ENCODE measurements around the gene PES1. TPM values are rescaled to one million over a fixed set of nuclear protein-coding genes. Genes with fewer than 3 reads are reported as not detected.

PES1 gene
- total and polyA plus RNA-seq, 2 of the 13 experiments (the other 11 are each of a cell fraction or from before 2014, with no cell fraction given) = 65.1 to 94.7 TPM

GRCh38 chr22:30596886-30597285 is 5.2 kb upstream of the PES1 start:
- no peak overlapping the region for H2AFZ ChIP-seq (ENCODE audit: low read length)
- H3K27me3 ChIP-seq (ENCODE audit: control insufficient read depth in 1 of 2, insufficient read depth in 2 of 2, low read length in 2 of 2) = peaks cover 1 to 9% of the 10 kb centered on the region in 2 experiments; a peak in 2 of 5 replicates
- H3K9me3 ChIP-seq (ENCODE audit: low read length) = no peaks in the 10 kb centered on the region
- ChIA-PET POLR2A (no interaction called here), CTCF (ENCODE audit: low intra/inter-chr PET ratio, low total read pairs) (no interaction called here)
- H3K4me2 ChIP-seq (ENCODE audit: low read depth, low read length) = no peak overlapping the region
- H3K4me3 ChIP-seq (replicated peaks in 1 of 3; ENCODE audit: insufficient read depth in 1 of 3, low read depth in 2 of 3, low read length in 3 of 3) = no peak overlapping the region
- WGBS (ENCODE audit: low lambda C conversion rate) = 75% methylated on average over 10 of the region's 29 CpGs
- FAIRE-seq (no peak), ATAC-seq (no peak), DNase-seq (ENCODE audit: low spot score) (no peak)
- intact Hi-C loops (cut with micrococcal nuclease; ENCODE audit: unreplicated experiment) = no loop called here
- H4K20me1 ChIP-seq (ENCODE audit: insufficient read depth, low read length) = no peaks in the 10 kb centered on the region
- H3K27ac ChIP-seq (ENCODE audit: extremely low read length, insufficient read depth, low read length) = no peak overlapping the region
- no peaks in the 10 kb centered on the region for H3K79me2 ChIP-seq (ENCODE audit: insufficient read depth, low read length)
- TF ChIP-seq ZFP37 (CRISPR knock-in tag; IDR thresholded peaks at IDR 0.05; ENCODE audit: borderline replicate concordance) (no peak), ZNF331 (CRISPR knock-in tag; IDR thresholded peaks at IDR 0.05) (no peak), RFXANK (CRISPR knock-in tag; IDR thresholded peaks at IDR 0.05) (no peak), ZNF790 (CRISPR knock-in tag; IDR thresholded peaks at IDR 0.05; ENCODE audit: borderline replicate concordance) (no peak), PITX1 (CRISPR knock-in tag; IDR thresholded peaks at IDR 0.05) (no peak), SYNCRIP (IDR thresholded peaks at IDR 0.05; ENCODE audit: insufficient read depth, low read depth, low read length) (no peak), HNF4A (CRISPR knock-in tag; IDR thresholded peaks at IDR 0.05) (no peak), ZNF619 (CRISPR knock-in tag; IDR thresholded peaks at IDR 0.05) (no peak), GATAD2A (CRISPR knock-in tag; IDR thresholded peaks at IDR 0.05) (no peak), NBN (conservative IDR thresholded peaks at IDR 0.05) (no peak), REL (CRISPR knock-in tag; conservative IDR thresholded peaks at IDR 0.05) (no peak), KDM3A (CRISPR knock-in tag; IDR thresholded peaks at IDR 0.05; ENCODE audit: low read depth) (no peak)
- TF ChIP-seq, protein P1, sequence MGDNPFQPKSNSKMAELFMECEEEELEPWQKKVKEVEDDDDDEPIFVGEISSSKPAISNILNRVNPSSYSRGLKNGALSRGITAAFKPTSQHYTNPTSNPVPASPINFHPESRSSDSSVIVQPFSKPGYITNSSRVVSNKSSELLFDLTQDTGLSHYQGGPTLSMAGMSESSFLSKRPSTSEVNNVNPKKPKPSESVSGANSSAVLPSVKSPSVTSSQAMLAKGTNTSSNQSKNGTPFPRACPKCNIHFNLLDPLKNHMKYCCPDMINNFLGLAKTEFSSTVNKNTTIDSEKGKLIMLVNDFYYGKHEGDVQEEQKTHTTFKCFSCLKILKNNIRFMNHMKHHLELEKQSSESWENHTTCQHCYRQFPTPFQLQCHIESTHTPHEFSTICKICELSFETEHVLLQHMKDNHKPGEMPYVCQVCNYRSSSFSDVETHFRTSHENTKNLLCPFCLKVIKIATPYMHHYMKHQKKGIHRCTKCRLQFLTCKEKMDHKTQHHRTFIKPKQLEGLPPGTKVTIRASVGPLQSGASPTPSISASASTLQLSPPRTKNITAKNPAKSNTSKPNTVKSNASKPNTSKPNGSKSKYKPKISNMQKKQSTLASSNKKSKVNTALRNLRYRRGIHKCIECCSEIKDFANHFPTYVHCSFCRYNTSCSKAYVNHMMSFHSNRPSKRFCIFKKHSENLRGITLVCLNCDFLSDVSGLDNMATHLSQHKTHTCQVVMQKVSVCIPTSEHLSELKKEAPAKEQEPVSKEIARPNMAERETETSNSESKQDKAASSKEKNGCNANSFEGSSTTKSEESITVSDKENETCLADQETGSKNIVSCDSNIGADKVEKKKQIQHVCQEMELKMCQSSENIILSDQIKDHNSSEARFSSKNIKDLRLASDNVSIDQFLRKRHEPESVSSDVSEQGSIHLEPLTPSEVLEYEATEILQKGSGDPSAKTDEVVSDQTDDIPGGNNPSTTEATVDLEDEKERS (CRISPR knock-in tag; IDR thresholded peaks at IDR 0.05) = no peak
- TF ChIP-seq, protein P2, sequence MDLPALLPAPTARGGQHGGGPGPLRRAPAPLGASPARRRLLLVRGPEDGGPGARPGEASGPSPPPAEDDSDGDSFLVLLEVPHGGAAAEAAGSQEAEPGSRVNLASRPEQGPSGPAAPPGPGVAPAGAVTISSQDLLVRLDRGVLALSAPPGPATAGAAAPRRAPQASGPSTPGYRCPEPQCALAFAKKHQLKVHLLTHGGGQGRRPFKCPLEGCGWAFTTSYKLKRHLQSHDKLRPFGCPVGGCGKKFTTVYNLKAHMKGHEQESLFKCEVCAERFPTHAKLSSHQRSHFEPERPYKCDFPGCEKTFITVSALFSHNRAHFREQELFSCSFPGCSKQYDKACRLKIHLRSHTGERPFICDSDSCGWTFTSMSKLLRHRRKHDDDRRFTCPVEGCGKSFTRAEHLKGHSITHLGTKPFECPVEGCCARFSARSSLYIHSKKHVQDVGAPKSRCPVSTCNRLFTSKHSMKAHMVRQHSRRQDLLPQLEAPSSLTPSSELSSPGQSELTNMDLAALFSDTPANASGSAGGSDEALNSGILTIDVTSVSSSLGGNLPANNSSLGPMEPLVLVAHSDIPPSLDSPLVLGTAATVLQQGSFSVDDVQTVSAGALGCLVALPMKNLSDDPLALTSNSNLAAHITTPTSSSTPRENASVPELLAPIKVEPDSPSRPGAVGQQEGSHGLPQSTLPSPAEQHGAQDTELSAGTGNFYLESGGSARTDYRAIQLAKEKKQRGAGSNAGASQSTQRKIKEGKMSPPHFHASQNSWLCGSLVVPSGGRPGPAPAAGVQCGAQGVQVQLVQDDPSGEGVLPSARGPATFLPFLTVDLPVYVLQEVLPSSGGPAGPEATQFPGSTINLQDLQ (CRISPR knock-in tag; IDR thresholded peaks at IDR 0.05) = no peak
- TF ChIP-seq, protein P3, sequence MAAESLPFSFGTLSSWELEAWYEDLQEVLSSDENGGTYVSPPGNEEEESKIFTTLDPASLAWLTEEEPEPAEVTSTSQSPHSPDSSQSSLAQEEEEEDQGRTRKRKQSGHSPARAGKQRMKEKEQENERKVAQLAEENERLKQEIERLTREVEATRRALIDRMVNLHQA (CRISPR knock-in tag; IDR thresholded peaks at IDR 0.05) = no peak
- TF ChIP-seq, protein P4, sequence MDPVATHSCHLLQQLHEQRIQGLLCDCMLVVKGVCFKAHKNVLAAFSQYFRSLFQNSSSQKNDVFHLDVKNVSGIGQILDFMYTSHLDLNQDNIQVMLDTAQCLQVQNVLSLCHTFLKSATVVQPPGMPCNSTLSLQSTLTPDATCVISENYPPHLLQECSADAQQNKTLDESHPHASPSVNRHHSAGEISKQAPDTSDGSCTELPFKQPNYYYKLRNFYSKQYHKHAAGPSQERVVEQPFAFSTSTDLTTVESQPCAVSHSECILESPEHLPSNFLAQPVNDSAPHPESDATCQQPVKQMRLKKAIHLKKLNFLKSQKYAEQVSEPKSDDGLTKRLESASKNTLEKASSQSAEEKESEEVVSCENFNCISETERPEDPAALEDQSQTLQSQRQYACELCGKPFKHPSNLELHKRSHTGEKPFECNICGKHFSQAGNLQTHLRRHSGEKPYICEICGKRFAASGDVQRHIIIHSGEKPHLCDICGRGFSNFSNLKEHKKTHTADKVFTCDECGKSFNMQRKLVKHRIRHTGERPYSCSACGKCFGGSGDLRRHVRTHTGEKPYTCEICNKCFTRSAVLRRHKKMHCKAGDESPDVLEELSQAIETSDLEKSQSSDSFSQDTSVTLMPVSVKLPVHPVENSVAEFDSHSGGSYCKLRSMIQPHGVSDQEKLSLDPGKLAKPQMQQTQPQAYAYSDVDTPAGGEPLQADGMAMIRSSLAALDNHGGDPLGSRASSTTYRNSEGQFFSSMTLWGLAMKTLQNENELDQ (CRISPR knock-in tag; IDR thresholded peaks at IDR 0.05; ENCODE audit: borderline replicate concordance) = no peak
- in situ Hi-C loops (cut with HindIII; ENCODE audit: extremely low pct_ligation_motif_present, low pct_unique_long_range_greater_than_20kb) = no loop called here
- H3K4me1 ChIP-seq (ENCODE audit: insufficient read depth, low read length) = peaks cover 11% of the 10 kb centered on the region
- no peak overlapping the region for H3K9ac ChIP-seq (ENCODE audit: insufficient read depth, low read depth, low read length)
- BruUV-seq (replicated peaks) = no TSS peak
- no peaks in the 10 kb centered on the region for H3K36me3 ChIP-seq (replicated peaks in 1 of 2; ENCODE audit: control insufficient read depth in 1 of 2, insufficient read depth in 2 of 2, low read length in 2 of 2)

Data from HepG2 (cell line).